PC-3 (cell line): ENCODE data around the gene TMEM40.

Experiments used
- EZH2 ChIP-seq: fragments of 300-600 bp; sonication (generic); IDR thresholded peaks from one replicate; pipeline ENCODE4 v1.6.1; 2017; ENCODE audit warnings: antibody characterized with exemption, mild to moderate bottlenecking, low read length; ENCODE audit not compliant: unreplicated experiment
- EZH2phosphoT487 ChIP-seq: fragments of 300-600 bp; sonication (generic); IDR thresholded peaks from 2 replicates; pipeline ENCODE4 v1.6.1; 2018; ENCODE audit warnings: mild to moderate bottlenecking, antibody characterized with exemption, low read length, borderline replicate concordance

DNA sequence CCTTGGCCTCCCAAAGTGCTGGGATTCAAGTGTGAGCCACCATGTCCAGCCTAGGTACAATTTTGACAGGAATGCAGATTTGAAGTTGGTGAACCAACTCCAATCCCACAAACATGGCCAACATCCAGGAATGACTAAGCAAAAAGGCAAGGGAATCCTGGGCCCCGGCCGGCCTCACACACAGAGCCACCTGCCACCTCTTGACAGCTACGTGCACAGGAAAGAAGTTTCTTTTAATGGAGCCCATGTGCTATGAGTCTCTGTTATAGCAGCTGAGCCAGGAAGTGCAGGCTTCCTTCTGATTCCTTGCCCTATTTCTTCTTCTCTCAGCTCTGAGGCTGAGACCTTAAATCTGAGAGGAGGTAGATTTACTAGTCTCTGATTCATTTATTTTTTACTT is 8.8 kb downstream of the TMEM40 start:
- TF ChIP-seq EZH2 = no peak
- TF ChIP-seq EZH2phosphoT487 = no peak
